HG02973 (cell line): Measurements from ENCODE around the gene PKHD1.
"Not testable (repeated sequence)": the region's sequence is repeated elsewhere in the genome, so short reads cannot be mapped to it uniquely, and the experiment has no call there.

Source experiments
- ATAC-seq: cut with Tn5 transposase; IDR thresholded peaks from one replicate; pipeline ENCODE4 v1.9.1; 2021; ENCODE audit warnings: moderate library complexity; ENCODE audit not compliant: unreplicated experiment

The PKHD1 gene

DNA sequence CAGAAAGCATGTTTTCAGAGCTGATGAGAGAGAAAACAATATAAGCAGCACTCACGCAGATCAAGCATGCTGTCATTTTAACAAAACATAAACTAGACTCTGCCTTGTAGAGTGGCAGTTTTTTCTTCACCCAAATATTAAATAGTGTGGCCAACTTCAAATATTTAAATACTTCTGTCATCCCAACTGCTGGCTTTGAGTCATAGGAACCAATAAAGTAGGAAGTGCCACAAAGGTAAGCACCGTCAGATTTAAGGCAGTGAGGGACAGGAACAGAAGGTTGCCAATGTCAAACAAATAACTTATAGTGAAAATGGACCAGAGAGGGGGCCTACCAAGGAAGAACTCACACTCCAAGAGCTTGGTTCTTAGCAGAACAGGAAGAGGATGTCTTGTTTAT, 222.2 kb downstream of the PKHD1 start:
- no peak for ATAC-seq

GRCh38 chr6:51857134-51857533, 230.3 kb downstream of the PKHD1 start:
- no peak for ATAC-seq

- no peak for ATAC-seq
Observed at GRCh38 chr6:51856508-51856907, 230.9 kb downstream of the PKHD1 start.

DNA sequence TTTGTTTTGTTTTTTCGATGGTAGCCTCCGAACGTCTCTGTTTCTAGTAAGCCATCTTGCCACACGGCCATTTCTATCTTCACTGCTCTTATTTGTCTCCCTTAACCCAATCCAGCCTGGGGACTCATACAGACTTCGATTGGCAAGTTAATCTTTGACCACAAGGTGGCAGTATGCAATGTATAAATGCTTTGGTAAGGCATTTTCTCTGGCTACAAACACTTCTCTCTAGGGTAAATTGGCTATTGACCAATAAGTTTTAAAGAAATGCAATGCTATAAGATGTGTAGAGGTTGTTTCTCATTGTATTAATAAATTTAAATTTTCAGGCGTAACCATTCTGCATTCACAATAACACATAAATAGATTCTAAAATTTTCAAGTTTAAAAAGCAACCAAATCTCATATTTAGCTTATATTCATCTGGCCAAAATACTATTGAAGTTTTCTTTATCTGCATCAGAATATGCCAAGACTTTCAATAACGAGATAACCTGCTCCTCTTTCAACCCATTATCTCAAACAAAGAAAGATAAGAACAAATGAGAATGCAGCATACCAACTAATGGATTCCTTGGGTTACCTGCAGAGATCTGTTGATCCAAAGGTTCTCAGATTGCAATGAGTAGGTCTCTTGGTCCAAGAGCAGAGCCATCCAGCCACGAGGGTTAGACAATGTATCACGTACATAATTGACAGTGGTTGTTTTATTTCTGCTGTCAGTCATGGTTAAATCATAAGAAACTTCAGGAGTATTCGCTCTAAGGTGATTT, 231.9 kb downstream of the PKHD1 start:
- peak; percentile 81 for ATAC-seq

DNA sequence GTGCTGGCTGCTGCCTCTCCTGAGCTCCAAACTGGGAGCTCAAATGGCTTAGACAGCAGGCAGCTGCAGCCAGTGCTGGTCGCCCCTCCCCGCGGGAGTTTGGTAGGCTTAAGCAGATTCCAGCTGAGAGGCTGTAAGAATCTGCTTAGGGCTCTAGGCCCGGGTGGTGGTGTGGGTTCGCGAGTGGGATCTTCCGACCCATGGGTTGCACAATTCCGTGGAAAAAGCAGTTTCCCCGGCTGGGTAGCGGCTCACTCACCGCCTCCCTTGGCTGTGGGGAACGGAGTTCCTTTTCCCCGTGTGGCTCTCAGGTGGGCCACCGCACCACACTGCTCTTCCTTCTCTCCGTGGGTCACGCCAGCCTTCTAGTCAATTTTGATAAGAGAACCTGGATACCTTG, 232.5 kb downstream of the PKHD1 start:
- ATAC-seq: no peak

DNA sequence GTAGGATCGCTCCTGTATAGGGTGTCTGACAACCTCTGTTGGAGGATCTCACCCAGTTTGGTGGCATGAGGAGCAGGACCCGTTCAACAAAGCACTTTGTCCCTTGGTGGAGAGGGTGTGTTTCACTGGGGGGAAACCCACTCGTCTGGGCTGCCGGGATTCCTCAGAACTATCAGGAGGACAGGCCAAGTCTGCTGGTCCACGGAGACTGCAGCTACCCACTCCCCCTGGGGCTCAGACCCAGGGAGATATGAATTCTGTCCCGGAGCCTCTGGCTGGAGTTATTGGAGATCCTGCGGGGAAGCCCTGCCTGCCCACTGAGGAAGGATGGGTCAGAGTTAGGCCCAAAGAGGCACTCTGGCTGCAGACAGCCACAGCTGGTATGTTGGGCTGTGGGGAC, 233.1 kb downstream of the PKHD1 start:
- ATAC-seq: no peak

DNA sequence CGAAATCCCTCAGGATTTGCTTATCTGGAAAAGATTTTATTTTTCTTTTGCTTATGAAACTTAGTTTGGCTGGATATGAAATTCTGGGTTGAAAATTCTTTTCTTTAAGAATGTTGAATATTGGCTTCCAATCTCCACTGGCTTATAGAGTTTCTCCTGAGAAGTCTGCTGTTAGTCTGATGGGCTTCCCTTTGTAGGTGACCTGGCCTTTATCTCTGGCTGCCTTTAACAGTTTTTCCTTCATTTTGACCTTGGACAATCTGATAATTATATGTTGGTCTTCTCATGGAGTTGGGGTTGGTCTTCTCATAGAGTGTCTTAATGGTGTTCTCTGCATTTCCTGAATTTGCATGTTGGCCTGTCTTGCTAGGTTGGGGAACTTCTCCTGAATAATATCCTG, 234.3 kb downstream of the PKHD1 start:
- ATAC-seq: not testable (repeated sequence)

GRCh38 chr6:51846531-51846930, 240.9 kb downstream of the PKHD1 start:
- ATAC-seq: no peak

- no peak for ATAC-seq
Observed at GRCh38 chr6:51844336-51844735, 243.1 kb downstream of the PKHD1 start.

DNA sequence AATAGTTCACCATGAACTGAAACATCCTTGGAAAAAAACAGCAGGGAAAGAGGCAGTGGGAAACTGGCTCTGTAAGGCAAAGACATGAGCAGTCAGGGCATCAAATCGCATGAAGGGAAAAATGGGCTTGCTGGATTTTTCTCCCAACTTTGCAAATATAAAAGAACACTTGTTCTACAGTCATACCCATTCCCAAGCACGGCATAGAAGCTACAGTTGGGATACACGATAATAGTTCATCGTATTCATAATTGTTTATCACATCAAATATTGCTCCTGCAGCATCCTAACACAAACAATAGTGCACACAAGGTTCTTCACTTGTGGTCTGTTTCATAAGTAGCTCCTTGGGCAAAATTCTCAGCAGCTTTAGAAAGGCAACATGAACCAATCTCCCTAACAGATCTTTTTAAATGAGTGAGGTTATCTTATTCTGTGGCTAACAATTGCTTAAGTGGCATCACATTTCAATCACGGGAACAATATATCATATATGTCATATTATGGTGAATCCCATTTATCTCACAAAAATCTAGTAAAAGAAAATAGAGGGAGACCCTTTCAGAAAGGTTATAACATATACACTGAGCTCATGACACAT, 243.9 kb downstream of the PKHD1 start:
- ATAC-seq: no peak

- ATAC-seq: no peak
Observed at GRCh38 chr6:51842804-51843378, 244.5 kb downstream of the PKHD1 start.

- ATAC-seq: no peak
Observed at GRCh38 chr6:51842061-51842803, 245.2 kb downstream of the PKHD1 start.

- ATAC-seq: no peak
Observed at GRCh38 chr6:51841626-51842025, 245.8 kb downstream of the PKHD1 start.

DNA sequence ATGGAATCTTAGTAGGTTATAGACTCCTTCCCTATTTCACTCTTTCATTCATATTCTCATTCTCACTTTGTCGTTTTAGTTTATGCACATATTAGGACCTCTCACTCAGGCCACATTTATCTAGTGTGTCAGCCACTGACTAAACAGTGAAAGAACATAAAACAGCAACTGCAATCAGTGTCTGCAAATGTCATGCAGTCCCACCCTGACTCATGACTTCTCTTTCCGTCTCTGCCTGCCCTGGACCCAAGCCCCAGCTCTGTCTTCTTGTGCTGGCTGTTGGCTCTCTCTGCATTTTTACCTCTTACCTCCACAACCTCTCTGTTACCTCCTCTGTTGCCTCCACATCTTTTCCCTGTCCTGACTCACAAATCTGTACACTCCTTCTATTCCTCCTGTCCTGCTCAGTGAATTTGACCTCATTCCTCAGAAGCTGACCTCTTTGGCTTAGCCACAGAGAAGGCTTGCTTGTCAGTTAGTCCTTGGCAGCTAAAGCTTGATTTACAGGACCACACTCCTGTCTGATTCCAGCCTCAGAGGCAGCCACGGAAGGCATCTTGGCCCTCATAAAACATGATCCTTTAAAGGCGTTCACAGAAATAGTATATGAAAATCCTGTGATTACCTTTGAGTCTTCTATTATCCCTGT, 247.6 kb downstream of the PKHD1 start:
- ATAC-seq: no peak

DNA sequence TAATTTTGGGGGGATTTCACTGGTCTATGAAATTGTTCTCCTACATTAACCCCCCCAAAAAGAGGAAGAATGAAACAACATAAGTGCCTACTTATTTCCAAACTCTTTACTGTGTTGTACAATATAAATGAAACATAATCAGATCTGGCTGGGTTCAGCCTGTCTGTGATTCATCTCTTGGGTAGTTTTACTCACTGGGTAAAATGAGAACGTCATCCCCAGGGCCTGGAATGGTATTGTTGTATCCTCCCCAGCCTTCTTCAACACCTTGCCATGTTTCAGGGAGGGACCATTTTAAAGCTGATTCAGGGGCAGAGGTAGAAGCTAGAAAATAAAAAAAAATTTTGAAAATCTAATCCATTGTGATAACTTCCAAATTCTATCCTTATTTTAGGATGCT, 256.7 kb downstream of the PKHD1 start:
- ATAC-seq: no peak

DNA sequence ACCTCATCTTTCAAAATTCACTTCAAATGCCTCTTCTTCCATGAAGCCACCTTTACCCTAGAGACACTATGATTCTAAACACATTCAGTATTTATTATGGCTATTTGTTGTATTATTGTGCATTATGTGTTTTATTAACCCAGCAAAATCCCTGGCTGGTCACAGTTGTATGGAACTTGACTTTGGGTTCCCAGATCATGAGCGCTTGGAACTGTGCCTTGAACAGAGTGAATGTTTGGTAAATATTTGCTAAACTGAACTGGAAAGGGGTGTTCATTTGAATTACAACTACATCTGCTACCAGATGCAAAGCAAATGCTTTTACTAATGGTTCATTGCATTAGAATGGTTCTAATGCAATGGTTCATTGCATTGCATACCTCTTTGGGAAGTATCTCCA, 259.8 kb downstream of the PKHD1 start:
- ATAC-seq: no peak

DNA sequence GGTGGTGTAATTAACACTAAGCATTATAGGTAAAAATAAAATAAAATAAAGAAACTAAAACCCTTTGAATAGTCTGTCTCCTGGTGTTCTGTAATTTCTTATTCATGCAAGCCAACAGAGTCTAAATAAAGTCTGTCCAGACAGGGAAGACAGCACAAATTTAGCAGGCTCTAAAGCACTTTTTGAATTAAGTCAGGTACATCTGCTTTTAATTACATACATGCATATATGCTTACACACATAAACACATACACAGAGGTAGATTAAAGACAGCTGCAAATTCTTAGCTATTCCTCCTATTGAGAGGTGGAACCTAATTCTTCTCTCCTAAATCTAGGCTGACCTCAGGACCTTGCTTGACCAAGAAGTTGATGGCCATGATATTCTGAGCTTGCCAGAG, 262.5 kb downstream of the PKHD1 start:
- ATAC-seq: no peak

- ATAC-seq: no peak
Observed at GRCh38 chr6:51820555-51820954, 266.9 kb downstream of the PKHD1 start.

DNA sequence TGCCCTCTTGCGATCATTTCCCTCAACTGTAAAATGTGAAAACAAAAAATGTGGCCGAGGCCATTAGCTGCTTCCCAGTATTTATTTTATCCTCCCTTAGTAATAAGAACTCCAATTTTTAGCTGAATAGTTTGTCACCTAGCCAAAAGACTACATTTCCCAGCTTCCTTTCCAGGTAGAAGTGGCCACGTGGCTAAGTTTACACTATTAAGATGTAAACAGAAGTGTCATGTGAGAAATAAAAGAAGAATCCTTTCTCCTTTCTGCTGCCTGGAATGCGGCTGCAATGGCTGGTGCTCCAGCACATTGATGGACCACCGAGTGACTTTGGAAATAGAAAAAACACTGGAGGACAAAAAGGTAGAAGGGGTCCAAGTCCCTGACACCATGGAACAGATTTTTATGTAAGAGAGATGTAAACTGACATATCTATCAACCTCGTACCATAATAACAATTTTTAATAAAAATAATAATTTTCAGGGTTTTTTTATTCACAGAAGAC, 268.8 kb downstream of the PKHD1 start:
- no peak for ATAC-seq

- ATAC-seq: no peak
Observed at GRCh38 chr6:51817832-51818231, 269.6 kb downstream of the PKHD1 start.

DNA sequence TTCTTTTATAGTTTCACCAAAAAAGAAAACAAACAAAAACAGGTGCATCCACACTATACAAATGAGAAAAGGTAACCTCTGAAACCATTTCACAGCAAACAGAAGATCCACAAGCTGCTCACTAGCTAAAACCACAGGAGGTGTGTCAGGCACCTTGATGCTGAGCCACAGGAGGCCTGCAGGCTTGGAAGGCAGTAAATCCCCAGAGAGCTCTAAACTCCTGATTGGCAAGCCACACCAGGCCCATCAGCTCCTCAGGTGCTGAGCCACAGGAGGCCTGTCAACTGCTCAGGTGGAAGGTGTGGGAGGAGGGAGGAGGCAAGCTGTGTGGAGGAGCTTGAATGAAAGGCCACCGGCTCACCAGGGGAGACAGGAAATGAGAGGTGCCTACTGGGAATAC, 273.0 kb downstream of the PKHD1 start:
- peak; percentile 77 for ATAC-seq
